AG04449 (cell line): Measurements from ENCODE around the gene DNAAF3.
"Not testable (repeated sequence)": the region's sequence is repeated elsewhere in the genome, so short reads cannot be mapped to it uniquely, and the experiment has no call there.

Source experiments
- CTCF ChIA-PET: fragments of 350-600 bp; formaldehyde crosslinking; extraction: SDS; loops from one replicate; lab custom pipeline; 2021; ENCODE audit warnings: antibody characterized with exemption; lab: Yijun Ruan, JAX
- POLR2A ChIA-PET: fragments of 400-600, 350-600 bp; formaldehyde crosslinking; extraction: SDS; loops from one replicate; lab custom pipeline; 2020; ENCODE audit warnings: antibody characterized with exemption, inconsistent platforms; lab: Yijun Ruan, JAX
- DNase-seq: peaks from one replicate; pipeline ENCODE4 v3.0.0-alpha.2; 2010; ENCODE audit warnings: low read depth, low spot score
- H3K4me3 ChIP-seq: 2 replicates; pipeline ENCODE4 v1.5.1; 2011; ENCODE audit warnings: low read depth, mild to moderate bottlenecking, control low read depth, low read length
- CTCF ChIP-seq: IDR thresholded peaks from one replicate; pipeline ENCODE4 v1.5.1; 2011; ENCODE audit warnings: mild to moderate bottlenecking, moderate library complexity, low read length, control low read depth, inconsistent platforms; ENCODE audit not compliant: insufficient read depth; ENCODE audit errors: missing control alignments

Gene DNAAF3

GRCh38 chr19:55173714-55174409 lies 7.4 kb upstream of the DNAAF3 start:
- peak overlapping the region; percentile 65 for H3K4me3 ChIP-seq
- ChIA-PET POLR2A (interaction anchor here (0.7 to 1.2 kb wide), 2 partner anchors 32 to 234 kb away, joined by 3 to 4 read pairs; partner anchors contain the start of gene UBE2S), CTCF (interaction anchor here (1.0 to 4.9 kb wide), 5 partner anchors 9 to 294 kb away, joined by 3 to 32 read pairs (median 4); partner anchors contain the start of gene TNNI3)
- no peak for DNase-seq
- no peak for TF ChIP-seq CTCF

GRCh38 chr19:55173186-55173713 lies 6.8 kb upstream of the DNAAF3 start:
- peak overlapping the region; percentile 65 for H3K4me3 ChIP-seq
- ChIA-PET POLR2A (interaction anchor here (0.7 kb wide), 1 partner anchor 33 kb away, joined by 3 read pairs; no protein-coding TSS in a partner anchor), CTCF (interaction anchor here (1.0 to 4.9 kb wide), 5 partner anchors 9 to 295 kb away, joined by 3 to 32 read pairs (median 4); partner anchors contain the start of gene TNNI3)
- DNase-seq: no peak
- no peak for TF ChIP-seq CTCF

GRCh38 chr19:55172741-55173140 lies 6.3 kb upstream of the DNAAF3 start:
- DNase-seq: no peak
- H3K4me3 ChIP-seq: peak overlapping the region; percentile 65
- ChIA-PET CTCF (interaction anchor here (1.0 to 2.3 kb wide), 4 partner anchors 8 to 85 kb away, joined by 3 to 9 read pairs (median 4); no protein-coding TSS in a partner anchor), POLR2A (no interaction called here)
- TF ChIP-seq CTCF: peak; percentile 24

- DNase-seq, POLR2A ChIA-PET: not testable (repeated sequence)
- CTCF ChIA-PET: interaction anchor here (1.2 kb wide), 1 partner anchor 12 kb away, joined by 3 read pairs; no protein-coding TSS in a partner anchor
- peak overlapping the region; percentile 65 for H3K4me3 ChIP-seq
Observed at GRCh38 chr19:55172318-55172717, 5.9 kb upstream of the DNAAF3 start.

- H3K4me3 ChIP-seq: no peak overlapping the region
- no peak for TF ChIP-seq CTCF
- CTCF ChIA-PET: interaction anchor here (1.2 to 3.2 kb wide), 3 partner anchors 11 to 31 kb away, joined by 4 to 20 read pairs (median 7); partner anchors contain the start of gene TNNI3
- no peak for DNase-seq
- POLR2A ChIA-PET: no interaction called here
Observed at GRCh38 chr19:55171440-55171839, 5.0 kb upstream of the DNAAF3 start.

- ChIA-PET POLR2A (no interaction called here), CTCF (interaction anchor here (2.2 to 3.2 kb wide), 2 partner anchors 9 to 29 kb away, joined by 7 to 20 read pairs; no protein-coding TSS in a partner anchor)
- no peak overlapping the region for H3K4me3 ChIP-seq
Observed at GRCh38 chr19:55169136-55169535, 2.7 kb upstream of the DNAAF3 start.

More at GRCh38 chr19:55169136-55169535, 2.7 kb upstream of the DNAAF3 start:
- TF ChIP-seq CTCF: no peak
- no peak for DNase-seq
